NB4 (cell line): Measurements from ENCODE around the gene ARMC3.

Source experiments
- DNase-seq: peaks from one replicate; pipeline ENCODE4 v3.0.0; 2010; ENCODE audit warnings: low read depth
- H3K4me3 ChIP-seq: one replicate; pipeline ENCODE4 v1.5.1; 2011; ENCODE audit warnings: mild to moderate bottlenecking, low read depth, low read length, moderate library complexity
- CTCF ChIP-seq: IDR thresholded peaks from one replicate; pipeline ENCODE4 v1.5.1; 2012; ENCODE audit warnings: low read depth, low read length
- MAX ChIP-seq: IDR thresholded peaks from 2 replicates; pipeline ENCODE4 v1.6.1; 2011; ENCODE audit warnings: low read depth, low read length
- MYC ChIP-seq: IDR thresholded peaks from 2 replicates; pipeline ENCODE4 v1.6.1; 2011; ENCODE audit warnings: low read depth, low read length
- POLR2A ChIP-seq: IDR thresholded peaks from 2 replicates; pipeline ENCODE4 v1.6.1; 2011; ENCODE audit warnings: mild to moderate bottlenecking; ENCODE audit not compliant: insufficient read length; ENCODE audit errors: extremely low read depth

ARMC3 gene

GRCh38 chr10:23040002-23040401 lies 112.1 kb downstream of the ARMC3 start:
- no peak for TF ChIP-seq MAX
- no peak for TF ChIP-seq CTCF
- no peak for TF ChIP-seq POLR2A
- no peak for TF ChIP-seq MYC

GRCh38 chr10:23046027-23046426 lies 118.2 kb downstream of the ARMC3 start:
- TF ChIP-seq POLR2A (no peak), MAX (no peak), MYC (no peak), CTCF (no peak)
- no peak overlapping the region for H3K4me3 ChIP-seq
- no peak for DNase-seq

More at GRCh38 chr10:23040002-23040401, 112.1 kb downstream of the ARMC3 start:
- DNase-seq: no peak
- no peak overlapping the region for H3K4me3 ChIP-seq

GRCh38 chr10:23047201-23048050 lies 119.6 kb downstream of the ARMC3 start:
- no peak for DNase-seq
- no peak for TF ChIP-seq CTCF
- no peak overlapping the region for H3K4me3 ChIP-seq

GRCh38 chr10:23048191-23048590 lies 120.3 kb downstream of the ARMC3 start:
- no peak for DNase-seq
- TF ChIP-seq MYC (no peak), POLR2A (no peak), MAX (no peak), CTCF (no peak)
- no peak overlapping the region for H3K4me3 ChIP-seq

GRCh38 chr10:23051278-23051677 lies 123.4 kb downstream of the ARMC3 start:
- H3K4me3 ChIP-seq: no peak overlapping the region
- TF ChIP-seq MYC: no peak
- TF ChIP-seq POLR2A: no peak
- no peak for TF ChIP-seq MAX
- TF ChIP-seq CTCF: no peak
- no peak for DNase-seq

GRCh38 chr10:23051855-23052331 lies 124.0 kb downstream of the ARMC3 start:
- no peak for TF ChIP-seq CTCF
- TF ChIP-seq MYC: no peak
- no peak for TF ChIP-seq POLR2A
- no peak for TF ChIP-seq MAX
- DNase-seq: no peak
- no peak overlapping the region for H3K4me3 ChIP-seq
